Stimulated activated naive CD8-positive, alpha-beta T cell treated with anti-CD3 and anti-CD28 coated beads, Interleukin-15, Interleukin-2, amounts not matched to agents 100 ng/mL and 50 ng/mL, for 24 hours (primary cell): ENCODE results near the gene CRACDL.

ENCODE experiments used
- H3K27ac Mint-ChIP-seq: one replicate; pipeline ENCODE4 v1.8.0; 2021; ENCODE audit warnings: mild to moderate bottlenecking, mixed read lengths
- H3K27me3 Mint-ChIP-seq: one replicate; pipeline ENCODE4 v1.8.0; 2021; ENCODE audit warnings: mixed read lengths
- H3K36me3 Mint-ChIP-seq: one replicate; pipeline ENCODE4 v1.8.0; 2021; ENCODE audit warnings: low read depth, mixed read lengths
- H3K4me1 Mint-ChIP-seq: one replicate; pipeline ENCODE4 v1.8.0; 2021; ENCODE audit warnings: low read depth, mixed read lengths
- H3K4me3 Mint-ChIP-seq: one replicate; pipeline ENCODE4 v1.8.0; 2021; ENCODE audit warnings: mild to moderate bottlenecking, mixed read lengths
- H3K9me3 Mint-ChIP-seq: one replicate; pipeline ENCODE4 v1.8.0; 2021; ENCODE audit warnings: mixed read lengths

The CRACDL gene

GRCh38 chr2:98935777-98936352 is at the start of gene CRACDL:
CRACDL (minus strand) TSS chr2:98936225; CDS start chr2:98846800, 89,425 bp downstream.
- Mint-ChIP-seq H3K9me3 (no peaks in the 10 kb centered on the region), H3K27me3 (peaks cover 65% of the 10 kb centered on the region), H3K36me3 (no peaks in the 10 kb centered on the region), H3K4me3 (peak within 1 kb of the TSS; percentile 71), H3K27ac (no peak within 1 kb of the TSS), H3K4me1 (peaks cover 12% of the 10 kb centered on the region)

GRCh38 chr2:98975611-98976010 is 39.6 kb upstream of the CRACDL start:
- Mint-ChIP-seq H3K36me3 (peaks cover 5% of the 10 kb centered on the region), H3K9me3 (peaks cover 26% of the 10 kb centered on the region), H3K27me3 (peaks cover 19% of the 10 kb centered on the region), H3K4me1 (no peaks in the 10 kb centered on the region), H3K27ac (no peak overlapping the region), H3K4me3 (no peak overlapping the region)

GRCh38 chr2:98972582-98973167 is 36.6 kb upstream of the CRACDL start:
- peaks cover 5% of the 10 kb centered on the region for H3K36me3 Mint-ChIP-seq
- no peak overlapping the region for H3K27ac Mint-ChIP-seq
- H3K27me3 Mint-ChIP-seq = peaks cover 25% of the 10 kb centered on the region
- H3K9me3 Mint-ChIP-seq = peaks cover 38% of the 10 kb centered on the region
- no peak overlapping the region for H3K4me3 Mint-ChIP-seq
- H3K4me1 Mint-ChIP-seq = no peaks in the 10 kb centered on the region

- Mint-ChIP-seq H3K9me3 (peaks cover 12% of the 10 kb centered on the region), H3K4me1 (no peaks in the 10 kb centered on the region), H3K27me3 (peaks cover 9% of the 10 kb centered on the region), H3K36me3 (no peaks in the 10 kb centered on the region), H3K27ac (no peak overlapping the region), H3K4me3 (no peak overlapping the region)
These were observed 23.9 kb upstream of the CRACDL start for GRCh38 chr2:98959810-98960507.

GRCh38 chr2:98952966-98953365 is 16.9 kb upstream of the CRACDL start:
- H3K27me3 Mint-ChIP-seq = peaks cover 32% of the 10 kb centered on the region
- H3K9me3 Mint-ChIP-seq = no peaks in the 10 kb centered on the region
- no peak overlapping the region for H3K27ac Mint-ChIP-seq
- no peak overlapping the region for H3K4me3 Mint-ChIP-seq
- H3K4me1 Mint-ChIP-seq = no peaks in the 10 kb centered on the region
- no peaks in the 10 kb centered on the region for H3K36me3 Mint-ChIP-seq

GRCh38 chr2:98948956-98949739 is 13.1 kb upstream of the CRACDL start:
- Mint-ChIP-seq H3K4me1 (no peaks in the 10 kb centered on the region), H3K36me3 (no peaks in the 10 kb centered on the region), H3K4me3 (no peak overlapping the region), H3K27ac (no peak overlapping the region), H3K27me3 (peaks cover 33% of the 10 kb centered on the region), H3K9me3 (no peaks in the 10 kb centered on the region)

GRCh38 chr2:98947554-98947953 is 11.5 kb upstream of the CRACDL start:
- Mint-ChIP-seq H3K27ac (no peak overlapping the region), H3K36me3 (no peaks in the 10 kb centered on the region), H3K27me3 (peaks cover 28% of the 10 kb centered on the region)

GRCh38 chr2:98946855-98947254 is 10.8 kb upstream of the CRACDL start:
- Mint-ChIP-seq H3K4me1 (no peaks in the 10 kb centered on the region), H3K27ac (no peak overlapping the region), H3K27me3 (peaks cover 26% of the 10 kb centered on the region), H3K36me3 (no peaks in the 10 kb centered on the region), H3K4me3 (no peak overlapping the region), H3K9me3 (no peaks in the 10 kb centered on the region)

More at GRCh38 chr2:98947554-98947953, 11.5 kb upstream of the CRACDL start:
- no peaks in the 10 kb centered on the region for H3K9me3 Mint-ChIP-seq
- no peak overlapping the region for H3K4me3 Mint-ChIP-seq
- H3K4me1 Mint-ChIP-seq = no peaks in the 10 kb centered on the region

- Mint-ChIP-seq H3K4me3 (no peak overlapping the region), H3K36me3 (no peaks in the 10 kb centered on the region), H3K9me3 (no peaks in the 10 kb centered on the region), H3K27ac (no peak overlapping the region), H3K4me1 (no peaks in the 10 kb centered on the region), H3K27me3 (peaks cover 19% of the 10 kb centered on the region)
These were observed 8.8 kb upstream of the CRACDL start for GRCh38 chr2:98944775-98945174.

- Mint-ChIP-seq H3K4me3 (no peak overlapping the region), H3K27me3 (peaks cover 38% of the 10 kb centered on the region), H3K36me3 (no peaks in the 10 kb centered on the region), H3K27ac (no peak overlapping the region), H3K4me1 (peaks cover 12% of the 10 kb centered on the region), H3K9me3 (no peaks in the 10 kb centered on the region)
These were observed 4.1 kb upstream of the CRACDL start for GRCh38 chr2:98940102-98940501.

GRCh38 chr2:98937906-98938305 is 1.9 kb upstream of the CRACDL start:
- Mint-ChIP-seq H3K4me1 (peaks cover 12% of the 10 kb centered on the region), H3K27ac (no peak overlapping the region), H3K4me3 (no peak overlapping the region), H3K36me3 (no peaks in the 10 kb centered on the region), H3K27me3 (peaks cover 59% of the 10 kb centered on the region), H3K9me3 (no peaks in the 10 kb centered on the region)

GRCh38 chr2:98936353-98937351 is 627 bp upstream of the CRACDL start:
- Mint-ChIP-seq H3K9me3 (no peaks in the 10 kb centered on the region), H3K36me3 (no peaks in the 10 kb centered on the region), H3K27me3 (peaks cover 62% of the 10 kb centered on the region), H3K27ac (no peak overlapping the region), H3K4me1 (peaks cover 12% of the 10 kb centered on the region), H3K4me3 (peak overlapping the region; percentile 71)

GRCh38 chr2:98935111-98935770 is 784 bp downstream of the CRACDL start:
- Mint-ChIP-seq H3K4me3 (peak overlapping the region; percentile 69), H3K27me3 (peaks cover 65% of the 10 kb centered on the region), H3K4me1 (peaks cover 12% of the 10 kb centered on the region), H3K36me3 (no peaks in the 10 kb centered on the region), H3K9me3 (no peaks in the 10 kb centered on the region), H3K27ac (no peak overlapping the region)
